ENCODE results near the gene CCSER2. TPM values are rescaled to one million over a fixed set of nuclear protein-coding genes. Genes with fewer than 3 reads are reported as not detected.

Gene CCSER2
- polyA plus RNA-seq, 2 of the 4 experiments (the other 2 are of a cell fraction), result 9.2 to 28.2 TPM

DNA sequence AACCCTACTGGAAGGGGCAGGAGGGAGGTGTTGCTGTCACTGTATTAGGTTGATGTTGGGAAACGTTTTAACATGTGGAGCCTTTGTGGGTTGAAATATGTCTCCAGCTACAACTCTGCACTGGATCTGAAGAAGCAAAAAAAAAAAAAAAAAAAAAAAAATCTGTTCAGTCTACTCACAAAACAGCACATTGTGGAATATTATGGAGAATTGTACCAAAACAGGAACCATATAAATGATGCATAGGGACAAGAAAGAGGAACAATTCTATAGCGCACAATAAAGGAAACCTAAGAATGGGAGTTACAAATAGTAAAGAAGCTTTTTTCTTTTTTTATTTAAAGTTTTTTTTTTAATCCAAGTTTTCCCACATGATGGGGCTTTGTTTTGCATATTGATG, 63.8 kb downstream of the CCSER2 start:
- no peak overlapping the region for H3K27ac ChIP-seq
- CTCF ChIA-PET, result interaction anchor here (1.9 to 2.6 kb wide), 2 partner anchors 18 to 145 kb away, joined by 6 to 8 read pairs; no protein-coding TSS in a partner anchor
- POLR2A ChIA-PET, result no interaction called here
- no peaks in the 10 kb centered on the region for H3K4me1 ChIP-seq
- DNase-seq (ENCODE audit: low read depth in 1 of 2, low spot score in 1 of 2), result no peak
- no peak overlapping the region for H3K4me2 ChIP-seq
- no peak for FAIRE-seq
- ATAC-seq, result no peak
- no peak overlapping the region for H3K4me3 ChIP-seq
- H3K9me3 ChIP-seq, result peaks cover 8% of the 10 kb centered on the region; the same call in 1 of the 3 replicates
- 72% methylated on average over 2 of the region's 2 CpGs for WGBS (ENCODE audit: missing lambda C conversion rate)
- no peak for TF ChIP-seq ZFP36 (IDR thresholded peaks at IDR 0.05; ENCODE audit: borderline replicate concordance, partially characterized antibody)
- TF ChIP-seq HOXB13 (CRISPR knock-in tag; IDR thresholded peaks at IDR 0.05; ENCODE audit: low read depth), result no peak
- no peak for TF ChIP-seq NFE2L2 (conservative IDR thresholded peaks at IDR 0.05; ENCODE audit: low read length)
- TF ChIP-seq FOXS1 (CRISPR knock-in tag; IDR thresholded peaks at IDR 0.05), result no peak
- TF ChIP-seq CHD4 (IDR thresholded peaks at IDR 0.05; ENCODE audit: borderline replicate concordance), result no peak
- TF ChIP-seq SREBF2 (IDR thresholded peaks at IDR 0.05), result no peak
- TF ChIP-seq CBX2 (IDR thresholded peaks at IDR 0.05; ENCODE audit: borderline replicate concordance, low read depth), result no peak
- TF ChIP-seq RCOR1 (IDR thresholded peaks at IDR 0.05; ENCODE audit: low read depth, low read length), result no peak
- no peak for TF ChIP-seq MAZ (IDR thresholded peaks at IDR 0.05; ENCODE audit: borderline replicate concordance, low read depth, low read length)
- TF ChIP-seq KDM1A (IDR thresholded peaks at IDR 0.05; ENCODE audit: low read depth), result no peak

DNA sequence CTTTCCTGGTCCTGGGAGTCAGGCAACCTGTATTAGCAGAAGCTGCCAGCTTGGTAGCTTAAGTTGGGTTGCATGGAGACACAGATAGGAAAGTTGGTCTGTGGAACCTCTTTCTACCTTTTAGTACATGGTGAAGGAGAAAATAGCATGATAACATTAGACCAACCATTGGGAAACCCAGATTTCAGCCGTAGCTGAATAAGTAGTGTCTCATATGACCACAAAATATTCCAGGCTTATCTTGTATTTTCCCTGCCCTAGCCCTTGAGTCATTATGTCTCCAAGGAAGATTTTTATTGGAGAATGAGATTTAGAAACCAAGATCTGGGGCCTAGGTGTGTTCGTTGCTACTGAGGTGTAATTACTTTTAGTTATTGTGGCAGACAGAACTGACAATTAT, 67.2 kb downstream of the CCSER2 start:
- Histone ChIP-seq H3K4me2 (no peak overlapping the region), H3K4me1 (0 out of 3 replicates have a peak, but pooled peaks cover 4% of the 10 kb centered on the region), H3K27ac (no peak overlapping the region), H3K9me3 (peaks cover 8% of the 10 kb centered on the region; the same call in 1 of the 3 replicates), H3K4me3 (no peak overlapping the region)
- DNase-seq (ENCODE audit: low read depth in 1 of 2, low spot score in 1 of 2) (no peak), ATAC-seq (no peak), FAIRE-seq (no peak)
- 87% methylated on average over 2 of the region's 2 CpGs for WGBS (ENCODE audit: missing lambda C conversion rate)
- ChIA-PET CTCF (interaction anchor here (1.7 kb wide), 1 partner anchor 142 kb away, joined by 9 read pairs; no protein-coding TSS in a partner anchor), POLR2A (no interaction called here)
- TF ChIP-seq, protein P1, sequence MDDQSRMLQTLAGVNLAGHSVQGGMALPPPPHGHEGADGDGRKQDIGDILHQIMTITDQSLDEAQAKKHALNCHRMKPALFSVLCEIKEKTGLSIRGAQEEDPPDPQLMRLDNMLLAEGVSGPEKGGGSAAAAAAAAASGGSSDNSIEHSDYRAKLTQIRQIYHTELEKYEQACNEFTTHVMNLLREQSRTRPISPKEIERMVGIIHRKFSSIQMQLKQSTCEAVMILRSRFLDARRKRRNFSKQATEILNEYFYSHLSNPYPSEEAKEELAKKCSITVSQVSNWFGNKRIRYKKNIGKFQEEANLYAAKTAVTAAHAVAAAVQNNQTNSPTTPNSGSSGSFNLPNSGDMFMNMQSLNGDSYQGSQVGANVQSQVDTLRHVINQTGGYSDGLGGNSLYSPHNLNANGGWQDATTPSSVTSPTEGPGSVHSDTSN (IDR thresholded peaks at IDR 0.05), result no peak
- no peak for TF ChIP-seq HEYL (CRISPR knock-in tag; IDR thresholded peaks at IDR 0.05)
- no peak for TF ChIP-seq MYC (IDR thresholded peaks at IDR 0.05; ENCODE audit: borderline replicate concordance, low read length)
- TF ChIP-seq MAFK (IDR thresholded peaks at IDR 0.05; ENCODE audit: partially characterized antibody), result no peak
- TF ChIP-seq HOXA7 (CRISPR knock-in tag; IDR thresholded peaks at IDR 0.05), result no peak
- TF ChIP-seq HDAC2 (IDR thresholded peaks at IDR 0.05), result no peak
- no peak for TF ChIP-seq SMC3 (IDR thresholded peaks at IDR 0.05)
- no peak for TF ChIP-seq TFCP2L1 (CRISPR knock-in tag; IDR thresholded peaks at IDR 0.05)
- no peak for TF ChIP-seq JUNB (IDR thresholded peaks at IDR 0.05)
- no peak for TF ChIP-seq NPAS2 (CRISPR knock-in tag; IDR thresholded peaks at IDR 0.05; ENCODE audit: borderline replicate concordance)
- TF ChIP-seq, protein P2, sequence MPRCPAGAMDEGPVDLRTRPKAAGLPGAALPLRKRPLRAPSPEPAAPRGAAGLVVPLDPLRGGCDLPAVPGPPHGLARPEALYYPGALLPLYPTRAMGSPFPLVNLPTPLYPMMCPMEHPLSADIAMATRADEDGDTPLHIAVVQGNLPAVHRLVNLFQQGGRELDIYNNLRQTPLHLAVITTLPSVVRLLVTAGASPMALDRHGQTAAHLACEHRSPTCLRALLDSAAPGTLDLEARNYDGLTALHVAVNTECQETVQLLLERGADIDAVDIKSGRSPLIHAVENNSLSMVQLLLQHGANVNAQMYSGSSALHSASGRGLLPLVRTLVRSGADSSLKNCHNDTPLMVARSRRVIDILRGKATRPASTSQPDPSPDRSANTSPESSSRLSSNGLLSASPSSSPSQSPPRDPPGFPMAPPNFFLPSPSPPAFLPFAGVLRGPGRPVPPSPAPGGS (IDR thresholded peaks at IDR 0.05), result no peak
- no peak for TF ChIP-seq KDM5A (IDR thresholded peaks at IDR 0.05)
- TF ChIP-seq, protein P3, sequence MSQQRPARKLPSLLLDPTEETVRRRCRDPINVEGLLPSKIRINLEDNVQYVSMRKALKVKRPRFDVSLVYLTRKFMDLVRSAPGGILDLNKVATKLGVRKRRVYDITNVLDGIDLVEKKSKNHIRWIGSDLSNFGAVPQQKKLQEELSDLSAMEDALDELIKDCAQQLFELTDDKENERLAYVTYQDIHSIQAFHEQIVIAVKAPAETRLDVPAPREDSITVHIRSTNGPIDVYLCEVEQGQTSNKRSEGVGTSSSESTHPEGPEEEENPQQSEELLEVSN (IDR thresholded peaks at IDR 0.05; ENCODE audit: borderline replicate concordance, low read depth), result no peak
- TF ChIP-seq SREBF2 (IDR thresholded peaks at IDR 0.05), result no peak
- no peak for TF ChIP-seq RARB (CRISPR knock-in tag; IDR thresholded peaks at IDR 0.05)
- no peak for TF ChIP-seq GATA3 (IDR thresholded peaks at IDR 0.05; ENCODE audit: borderline replicate concordance)
- no peak for TF ChIP-seq ESRRA (IDR thresholded peaks at IDR 0.05; ENCODE audit: borderline replicate concordance, low read length)

Measured in A549 (cell line).